Measurements from ENCODE around the gene EPHA6. TPM values are rescaled to one million over a fixed set of nuclear protein-coding genes. Genes with fewer than 3 reads are reported as not detected.

EPHA6 gene
- total RNA-seq, 1 experiment from 2014 or later = 0.61 TPM

DNA sequence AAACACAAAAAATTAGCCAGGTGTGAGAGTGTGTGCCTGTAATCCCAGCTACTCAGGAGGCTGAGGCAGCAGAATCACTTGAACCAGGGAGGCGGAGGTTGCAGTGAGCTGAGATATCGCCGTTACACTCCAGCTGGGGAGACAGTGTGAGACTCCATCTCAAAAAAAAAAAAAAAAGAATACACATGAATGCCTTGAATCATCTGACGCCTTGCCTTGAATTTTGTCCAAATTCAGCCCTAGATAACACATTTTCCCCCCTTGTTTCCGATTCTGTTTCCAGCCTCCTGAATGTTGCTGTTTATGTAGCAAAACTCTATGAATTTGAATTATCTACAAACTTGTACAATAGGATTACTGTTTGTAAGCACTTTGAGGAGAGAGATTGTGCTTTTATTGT lies 851.5 kb downstream of the EPHA6 start:
- Mint-ChIP-seq H3K36me3 (ENCODE audit: insufficient read depth in 1 of 3, low read depth in 3 of 3) (peaks cover 0 to 6% (median 0%) of the 10 kb centered on the region in 3 experiments; a peak in 4 of 7 replicates), H3K9me3 (peaks cover 2 to 7% of the 10 kb centered on the region in 2 experiments; a peak in 4 of 5 replicates), H3K4me3 (no peak overlapping the region), H3K4me1 (peaks cover 11 to 17% of the 10 kb centered on the region in 2 experiments), H3K27ac (no peak overlapping the region), H3K27me3 (ENCODE audit: low read depth) (peaks cover 10% of the 10 kb centered on the region)
- no CpG with 5 or more reads among the region's 5 CpGs for WGBS (ENCODE audit: extremely low coverage, insufficient read length, low lambda C conversion rate)
- Histone ChIP-seq H2AK5ac (ENCODE audit: insufficient read length, low read length) (no peak overlapping the region), H3K4me1 (ENCODE audit: insufficient read depth, low read length) (peaks cover 4% of the 10 kb centered on the region), H3K79me1 (ENCODE audit: insufficient read depth, low read depth, low read length, poor library complexity, severe bottlenecking) (no peaks in the 10 kb centered on the region), H3K23me2 (ENCODE audit: insufficient read length, low read depth, low read length, poor library complexity, severe bottlenecking) (no peaks in the 10 kb centered on the region), H3K14ac (ENCODE audit: insufficient read depth, low read length) (no peak overlapping the region), H3K56ac (ENCODE audit: insufficient read length, low read depth, low read length) (no peak overlapping the region), H3T11ph (ENCODE audit: low read length) (no peak overlapping the region), H3K4ac (ENCODE audit: low read depth, low read length) (no peak overlapping the region), H2BK12ac (ENCODE audit: insufficient read length, low read depth, low read length) (no peak overlapping the region), H4K20me1 (ENCODE audit: control insufficient read depth, insufficient read depth, insufficient read length) (no peaks in the 10 kb centered on the region), H3K9ac (ENCODE audit: extremely low read depth, insufficient read length, low read length) (no peak overlapping the region), H4K8ac (replicated peaks; ENCODE audit: insufficient read length, low read depth, low read length) (no peak overlapping the region), H2BK20ac (ENCODE audit: low read depth, low read length, poor library complexity, severe bottlenecking) (no peak overlapping the region), H4K5ac (ENCODE audit: insufficient read length, low read depth, low read length) (no peak overlapping the region), H3K18ac (ENCODE audit: insufficient read length, low read depth, low read length) (no peak overlapping the region), H3K23ac (ENCODE audit: insufficient read length, low read depth, low read length) (no peak overlapping the region), H2AFZ (ENCODE audit: low read length) (no peak overlapping the region), H3K27me3 (ENCODE audit: insufficient read depth, low read length) (no peaks in the 10 kb centered on the region), H2BK15ac (ENCODE audit: low read depth, low read length) (no peak overlapping the region), H3K27ac (ENCODE audit: insufficient read length, low read depth, low read length) (no peak overlapping the region), H3K4me2 (ENCODE audit: insufficient read depth, insufficient read length, low read length) (no peak overlapping the region), H2BK5ac (ENCODE audit: insufficient read length, low read length) (no peak overlapping the region), H3K9me3 (ENCODE audit: control insufficient read depth, low read depth, low read length) (no peaks in the 10 kb centered on the region), H3K79me2 (ENCODE audit: insufficient read depth, low read length) (no peaks in the 10 kb centered on the region), H2BK120ac (ENCODE audit: low read depth, low read length, poor library complexity, severe bottlenecking) (no peak overlapping the region), H4K91ac (ENCODE audit: insufficient read length, low read depth, low read length) (no peak overlapping the region)
- no peak for DNase-seq
- TF ChIP-seq, protein P1, sequence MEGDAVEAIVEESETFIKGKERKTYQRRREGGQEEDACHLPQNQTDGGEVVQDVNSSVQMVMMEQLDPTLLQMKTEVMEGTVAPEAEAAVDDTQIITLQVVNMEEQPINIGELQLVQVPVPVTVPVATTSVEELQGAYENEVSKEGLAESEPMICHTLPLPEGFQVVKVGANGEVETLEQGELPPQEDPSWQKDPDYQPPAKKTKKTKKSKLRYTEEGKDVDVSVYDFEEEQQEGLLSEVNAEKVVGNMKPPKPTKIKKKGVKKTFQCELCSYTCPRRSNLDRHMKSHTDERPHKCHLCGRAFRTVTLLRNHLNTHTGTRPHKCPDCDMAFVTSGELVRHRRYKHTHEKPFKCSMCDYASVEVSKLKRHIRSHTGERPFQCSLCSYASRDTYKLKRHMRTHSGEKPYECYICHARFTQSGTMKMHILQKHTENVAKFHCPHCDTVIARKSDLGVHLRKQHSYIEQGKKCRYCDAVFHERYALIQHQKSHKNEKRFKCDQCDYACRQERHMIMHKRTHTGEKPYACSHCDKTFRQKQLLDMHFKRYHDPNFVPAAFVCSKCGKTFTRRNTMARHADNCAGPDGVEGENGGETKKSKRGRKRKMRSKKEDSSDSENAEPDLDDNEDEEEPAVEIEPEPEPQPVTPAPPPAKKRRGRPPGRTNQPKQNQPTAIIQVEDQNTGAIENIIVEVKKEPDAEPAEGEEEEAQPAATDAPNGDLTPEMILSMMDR (conservative IDR thresholded peaks at IDR 0.05) = no peak
